H7 (cell line): Measurements from ENCODE around the gene CEP350. TPM values are rescaled to one million over a fixed set of nuclear protein-coding genes. Genes with fewer than 3 reads are reported as not detected.

ENCODE experiments used
- total RNA-seq: library from RNA; depleted of rRNA; stranded (reverse); fragments of >200 nt; shearing (Covaris generic); gene quantifications from 2 replicates; pipeline ENCODE4 v1.2.3, GENCODE V29; 2014; rRNA removed

CEP350 gene
- total RNA-seq, 1 experiment from 2014 or later, result 22.2 TPM

Other genes starting within 250 kb of the CEP350 start
- gene FAM163A, start 211.5 kb upstream of the CEP350 start, total RNA-seq, result 0.10 and 0.11 TPM in 2 replicates
- 60.7 and 69.2 TPM in 2 replicates for gene TOR1AIP2, start 77.0 kb upstream of the CEP350 start, total RNA-seq
- gene TOR1AIP1, start 72.5 kb upstream of the CEP350 start, total RNA-seq, result 34.2 and 43.7 TPM in 2 replicates
- 133 and 136 TPM in 2 replicates for gene QSOX1, start 200.1 kb downstream of the CEP350 start, total RNA-seq